ENCODE results near the gene COBLL1. TPM values are rescaled to one million over a fixed set of nuclear protein-coding genes. Genes with fewer than 3 reads are reported as not detected.

The COBLL1 gene
- total RNA-seq, 1 experiment from 2014 or later, result 0.96 TPM

Other genes starting within 250 kb of the COBLL1 start
- not detected in 2 replicates for gene GRB14, start 220.3 kb downstream of the COBLL1 start, total RNA-seq (2014; rRNA removed; shearing (Covaris generic))
- gene SLC38A11, start 113.7 kb upstream of the COBLL1 start, total RNA-seq (2014; rRNA removed; shearing (Covaris generic)), result not detected in 2 replicates

Measured in RPMI7951 (cell line).